NCI-H69 (cell line): Measurements from ENCODE around the gene SLC6A3.
"Not testable (repeated sequence)": the region's sequence is repeated elsewhere in the genome, so short reads cannot be mapped to it uniquely, and the experiment has no call there.

Source experiments
- DNase-seq: peaks from one replicate; lab custom pipeline; 2025; lab: John Stamatoyannopoulos, UW

SLC6A3 gene

GRCh38 chr5:1439388-1440097, 5.7 kb downstream of the SLC6A3 start:
- DNase-seq: no peak

DNA sequence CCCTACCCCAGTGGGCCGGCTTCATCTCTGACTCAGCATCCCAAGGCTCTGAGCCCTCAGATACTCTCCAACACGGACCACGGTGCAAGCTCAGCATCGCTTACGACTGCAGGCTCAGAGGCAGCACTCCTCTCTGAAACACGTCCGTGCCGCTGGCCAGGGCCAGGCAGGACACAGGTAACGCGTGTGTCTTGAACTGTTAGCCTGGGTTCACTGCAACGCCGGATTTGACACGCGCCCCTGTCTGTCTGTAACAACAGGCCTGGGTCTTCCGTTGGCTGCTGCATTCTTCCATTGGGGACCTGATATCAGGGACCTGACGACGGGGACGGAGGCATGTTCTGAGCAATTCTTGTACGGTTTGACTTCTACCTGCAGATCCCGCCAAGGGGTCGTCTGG, 6.4 kb downstream of the SLC6A3 start:
- no peak for DNase-seq

GRCh38 chr5:1437876-1438559, 7.2 kb downstream of the SLC6A3 start:
- DNase-seq: no peak

GRCh38 chr5:1437226-1437829, 7.9 kb downstream of the SLC6A3 start:
- peak; percentile 85 for DNase-seq

GRCh38 chr5:1436681-1437080, 8.6 kb downstream of the SLC6A3 start:
- DNase-seq: no peak

GRCh38 chr5:1436036-1436435, 9.2 kb downstream of the SLC6A3 start:
- DNase-seq: no peak

DNA sequence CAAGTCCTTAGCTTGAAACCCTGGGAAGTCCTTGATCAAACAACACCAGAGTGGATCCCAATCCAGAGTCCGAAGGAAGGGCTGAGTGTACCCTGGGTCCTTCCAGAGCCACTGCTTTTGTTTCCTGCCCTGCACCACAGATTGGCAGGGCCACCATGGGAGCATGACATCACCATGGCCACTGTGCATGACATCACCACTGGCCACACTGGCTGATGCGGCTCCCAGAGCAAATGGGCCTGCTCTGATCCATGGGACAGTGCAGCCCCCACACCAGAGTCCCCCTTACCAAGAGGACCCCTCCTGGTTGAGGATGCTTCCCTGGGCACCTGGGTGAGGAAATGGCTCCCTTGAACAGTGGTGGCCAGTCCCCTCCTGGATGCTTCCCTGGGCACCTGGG, 9.9 kb downstream of the SLC6A3 start:
- no peak for DNase-seq

GRCh38 chr5:1432296-1432695, 12.9 kb downstream of the SLC6A3 start:
- no peak for DNase-seq

- DNase-seq: no peak
Measured at GRCh38 chr5:1431896-1432295, 13.3 kb downstream of the SLC6A3 start.

DNA sequence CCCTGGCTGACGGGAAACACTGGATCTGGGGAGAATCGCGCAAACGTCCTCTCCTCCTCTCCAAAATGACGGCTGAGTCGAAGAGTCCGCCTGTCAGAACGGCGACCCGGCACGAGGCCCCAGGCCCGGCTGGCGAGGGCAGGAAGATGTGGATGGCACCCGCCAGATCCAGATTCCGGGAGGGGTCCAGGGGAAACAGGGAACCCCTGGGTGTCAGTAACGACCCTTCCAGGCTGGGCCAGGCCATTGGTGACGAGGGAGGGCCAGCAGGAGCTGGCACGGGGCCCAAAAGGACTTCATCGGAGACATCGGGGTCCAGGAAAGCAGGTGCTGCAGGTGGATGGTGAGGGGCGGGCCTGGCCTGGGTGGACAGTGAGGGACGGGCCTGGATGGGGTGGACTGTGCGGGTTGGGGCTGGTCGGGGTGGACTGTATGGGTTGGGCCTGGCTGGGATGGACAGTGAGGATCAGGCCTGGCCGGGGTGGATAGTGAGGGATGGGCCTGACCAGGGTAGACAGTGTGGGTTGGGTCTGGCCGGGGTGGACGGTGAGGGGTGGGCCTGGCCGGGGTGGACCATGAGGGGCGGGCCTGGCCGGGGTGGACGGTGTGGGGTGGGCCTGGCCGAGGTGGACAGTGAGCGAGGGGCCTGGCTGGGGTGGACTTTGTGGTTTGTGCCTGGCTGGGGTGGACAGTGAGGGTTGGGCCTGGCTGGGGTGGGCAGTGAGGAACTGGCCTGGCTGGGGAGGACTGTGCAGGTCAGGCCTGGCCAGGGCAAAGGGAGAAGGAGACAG, 14.0 kb downstream of the SLC6A3 start:
- DNase-seq: no peak

DNA sequence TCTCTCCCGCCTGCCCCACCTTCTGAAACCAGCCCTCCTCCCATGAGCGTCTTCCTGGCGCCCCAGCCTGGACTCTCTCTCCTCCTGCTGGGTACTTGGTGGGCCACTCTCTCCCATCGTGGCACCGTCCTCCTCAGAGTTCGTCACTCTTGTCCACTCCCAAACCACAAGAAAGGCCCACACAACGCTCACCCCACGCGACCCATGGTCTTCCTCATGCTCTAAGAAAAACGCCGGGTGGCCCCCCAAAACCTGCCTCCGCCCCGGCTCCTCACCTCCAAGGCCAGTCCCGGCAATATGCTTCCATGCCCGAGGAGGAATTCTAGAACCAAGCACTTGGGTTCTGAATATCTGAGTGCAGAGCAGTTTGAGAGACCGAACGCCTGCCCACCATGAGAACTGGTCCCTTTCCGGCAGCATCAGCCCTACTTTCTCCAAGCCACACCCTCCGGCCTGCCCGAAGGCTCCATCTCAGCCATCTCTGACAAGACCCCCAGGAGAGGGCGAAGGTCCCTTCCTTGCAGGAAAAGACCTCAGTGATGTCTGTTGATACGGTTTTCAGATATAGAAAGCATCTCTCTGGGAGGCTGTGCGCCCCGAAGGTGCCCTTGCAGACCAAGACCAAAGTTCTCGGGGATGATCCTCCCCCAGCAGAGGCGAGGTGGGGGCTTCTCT, 15.0 kb downstream of the SLC6A3 start:
- no peak for DNase-seq

- peak; percentile 52 for DNase-seq
Measured at GRCh38 chr5:1429496-1429895, 15.7 kb downstream of the SLC6A3 start.

- DNase-seq: peak; percentile 85
Measured at GRCh38 chr5:1429066-1429465, 16.2 kb downstream of the SLC6A3 start.

GRCh38 chr5:1428107-1428506, 17.1 kb downstream of the SLC6A3 start:
- no peak for DNase-seq

DNA sequence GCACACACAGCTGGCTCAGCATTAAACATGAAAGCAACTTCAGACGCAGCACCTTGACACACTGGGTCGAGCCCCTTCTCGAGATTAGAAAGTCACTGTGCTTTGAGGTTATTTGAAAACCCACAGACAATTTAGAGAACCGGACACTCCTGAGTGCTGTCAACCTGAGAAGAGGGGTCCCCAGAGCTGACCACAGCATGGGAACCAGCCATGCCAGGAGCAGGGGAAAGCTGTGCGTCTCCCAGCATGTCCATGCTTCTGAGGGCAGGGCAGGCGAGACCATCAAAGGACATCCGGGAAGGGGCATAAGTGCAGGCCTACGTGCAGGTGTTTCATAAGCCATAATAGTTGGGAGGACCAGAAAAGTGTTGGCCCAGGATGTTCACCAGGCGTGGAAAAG, 20.5 kb downstream of the SLC6A3 start:
- DNase-seq: no peak

GRCh38 chr5:1423901-1424603, 21.2 kb downstream of the SLC6A3 start:
- no peak for DNase-seq

- not testable (repeated sequence) for DNase-seq
Measured at GRCh38 chr5:1422522-1422921, 22.7 kb downstream of the SLC6A3 start.

- DNase-seq: no peak
Measured at GRCh38 chr5:1421521-1422341, 23.5 kb downstream of the SLC6A3 start.

GRCh38 chr5:1420211-1421195, 24.7 kb downstream of the SLC6A3 start:
- DNase-seq: no peak
